NCI-H1930 (cell line): Measurements from ENCODE around the gene APBB2.

ENCODE experiments used
- DNase-seq, 2 experiments: peaks; one replicate each; lab custom pipeline; 2025; lab: John Stamatoyannopoulos, UW

Gene APBB2

DNA sequence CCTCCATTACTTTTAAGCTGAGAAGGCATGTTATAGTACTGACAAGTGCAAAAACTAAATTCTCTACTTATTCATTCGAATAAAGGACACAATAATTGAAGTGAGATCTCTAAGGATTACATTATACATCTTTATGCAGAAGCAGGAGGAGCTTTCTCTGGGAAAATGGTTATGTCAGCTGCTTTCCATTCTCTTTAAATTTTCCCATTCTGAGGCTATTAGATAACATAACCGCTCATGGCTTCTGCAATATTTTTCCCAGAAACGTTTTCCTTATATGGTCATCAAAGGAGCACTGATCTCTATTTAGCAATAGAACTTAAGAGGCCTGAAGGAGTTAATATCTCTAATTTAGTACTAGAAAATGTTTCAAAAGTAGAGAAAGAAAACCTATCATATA is 243.0 kb downstream of the APBB2 start:
- DNase-seq = no peak

DNA sequence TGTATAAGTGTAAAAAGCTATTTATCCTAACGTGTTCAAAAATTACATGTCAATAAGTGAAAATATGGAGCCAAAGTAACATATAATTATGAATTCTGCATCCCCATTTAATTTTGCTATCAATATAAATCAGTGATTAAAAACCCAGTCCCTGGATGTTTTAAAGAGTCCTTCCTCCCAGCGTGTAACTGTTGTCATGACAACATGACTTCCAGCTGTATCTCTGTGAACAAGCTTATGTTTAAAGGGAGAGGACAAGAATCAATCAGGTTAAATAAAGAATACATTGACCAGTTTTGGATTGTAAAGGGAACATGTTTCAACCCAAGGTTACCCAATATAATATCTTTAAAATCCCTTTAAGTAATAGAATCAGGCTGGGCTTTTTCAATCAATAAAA is 244.8 kb downstream of the APBB2 start:
- no peak for DNase-seq

DNA sequence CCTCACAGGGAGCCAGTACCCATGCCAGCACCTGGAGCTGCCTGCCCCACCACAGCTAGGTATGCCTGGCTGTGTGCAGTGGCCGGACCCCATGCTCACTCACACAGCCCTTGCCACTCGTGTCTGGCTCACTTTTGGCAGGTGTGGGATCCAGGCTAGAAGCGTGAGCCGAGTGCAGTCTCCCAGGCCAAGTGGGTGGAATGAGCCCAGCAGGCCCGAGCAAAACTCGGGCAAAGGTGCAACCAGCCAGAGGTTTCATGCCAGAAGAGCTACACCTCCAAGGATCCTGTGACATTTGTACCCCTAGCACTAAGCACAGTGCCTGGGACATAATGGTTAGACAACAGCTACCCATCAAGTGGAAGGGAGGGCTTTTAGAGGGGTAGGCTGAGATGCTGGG is 246.8 kb downstream of the APBB2 start:
- no peak for DNase-seq

DNA sequence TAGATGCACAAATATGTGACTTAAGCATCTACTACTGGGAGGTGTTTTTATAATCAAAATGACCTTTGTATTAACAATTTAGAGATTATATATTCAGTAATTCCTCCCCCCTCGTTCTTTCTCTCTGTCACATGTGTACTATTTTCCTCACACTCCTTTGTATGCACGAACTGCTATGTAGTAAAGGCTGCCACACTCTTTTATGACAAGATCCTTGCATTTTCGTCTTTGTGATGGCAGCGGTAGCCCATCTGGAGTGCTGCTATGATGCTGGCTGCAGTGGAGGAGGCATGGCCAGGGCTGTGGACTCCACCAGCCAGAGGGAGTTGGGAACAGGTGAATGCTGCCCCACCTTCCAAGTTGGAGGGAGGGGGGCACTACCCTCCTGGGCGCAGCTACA is 248.3 kb downstream of the APBB2 start:
- DNase-seq = no peak

DNA sequence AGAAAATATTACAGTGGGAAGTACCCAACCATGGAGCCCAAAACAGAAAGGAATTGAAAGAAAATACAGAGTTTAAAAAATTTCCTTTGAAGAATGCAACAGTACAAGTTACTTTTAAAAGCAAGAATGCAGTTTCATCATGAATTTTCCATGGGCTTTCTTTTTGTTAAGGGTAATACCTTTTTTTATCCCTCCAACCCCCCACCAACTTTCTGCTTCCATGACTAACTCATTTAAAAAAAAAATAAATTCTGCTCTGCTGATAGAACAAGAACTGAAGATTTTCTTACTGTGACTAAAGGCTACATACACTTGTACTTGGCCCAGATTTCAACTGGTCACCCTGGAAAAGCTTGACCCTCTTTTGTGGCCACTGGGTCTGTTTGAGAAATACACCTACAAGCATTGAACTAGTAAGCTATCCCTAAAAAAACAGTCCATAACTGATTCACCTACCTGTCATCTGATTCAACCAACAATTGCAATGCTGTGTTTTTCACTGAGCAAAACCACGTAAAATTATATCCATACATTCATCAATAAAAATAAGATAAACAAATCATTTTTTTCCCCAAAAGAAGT is 250.4 kb downstream of the APBB2 start:
- DNase-seq = no peak

DNA sequence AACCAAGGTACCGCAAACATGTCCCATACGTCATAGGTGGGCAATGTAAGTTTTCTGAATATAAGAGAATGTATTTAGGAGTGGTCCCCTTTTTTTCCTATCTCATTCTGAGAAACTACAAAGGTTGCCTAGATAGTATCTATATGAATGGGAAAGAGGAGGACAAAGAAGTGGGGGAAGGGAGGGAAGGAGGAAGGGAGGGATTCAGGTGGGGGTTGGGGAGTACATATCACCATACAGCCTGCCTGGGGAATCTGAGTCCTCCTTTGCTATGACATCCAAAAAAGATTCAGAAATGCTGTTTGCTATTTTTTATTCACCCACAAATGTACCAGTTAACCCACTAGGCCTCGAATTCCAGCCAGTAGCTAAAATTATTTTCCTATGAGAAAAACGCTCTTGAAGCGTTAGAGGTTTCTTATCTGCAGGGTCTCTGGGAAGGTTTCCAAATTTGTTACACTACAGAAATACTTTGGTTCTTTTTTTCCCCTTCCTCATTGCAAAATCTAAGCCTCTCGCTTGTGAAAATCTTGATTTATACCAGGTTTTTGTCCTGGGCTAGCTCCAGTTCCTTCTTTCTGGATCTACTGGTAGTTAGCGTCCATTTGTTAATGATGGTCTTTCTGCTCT is 251.7 kb downstream of the APBB2 start:
- DNase-seq = no peak

DNA sequence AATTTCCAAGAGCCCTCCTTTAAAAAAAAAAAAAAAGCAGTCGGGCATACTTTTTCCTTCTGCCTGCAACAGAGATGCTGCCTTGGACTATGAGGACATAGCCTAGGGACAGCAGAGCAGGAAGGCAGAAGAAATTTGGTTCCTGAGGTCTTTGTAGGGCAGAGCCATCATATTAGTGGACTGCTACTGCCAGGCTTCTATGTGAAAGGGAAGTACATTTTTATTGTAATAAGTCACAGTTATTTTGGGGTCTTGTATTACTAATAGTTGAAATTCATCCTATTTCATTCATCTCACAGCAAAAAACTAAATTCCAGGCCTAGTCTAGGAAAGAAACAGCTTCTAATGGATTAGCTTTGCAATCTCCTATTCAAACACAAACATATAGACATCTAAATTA is 253.4 kb downstream of the APBB2 start:
- DNase-seq = no peak

DNA sequence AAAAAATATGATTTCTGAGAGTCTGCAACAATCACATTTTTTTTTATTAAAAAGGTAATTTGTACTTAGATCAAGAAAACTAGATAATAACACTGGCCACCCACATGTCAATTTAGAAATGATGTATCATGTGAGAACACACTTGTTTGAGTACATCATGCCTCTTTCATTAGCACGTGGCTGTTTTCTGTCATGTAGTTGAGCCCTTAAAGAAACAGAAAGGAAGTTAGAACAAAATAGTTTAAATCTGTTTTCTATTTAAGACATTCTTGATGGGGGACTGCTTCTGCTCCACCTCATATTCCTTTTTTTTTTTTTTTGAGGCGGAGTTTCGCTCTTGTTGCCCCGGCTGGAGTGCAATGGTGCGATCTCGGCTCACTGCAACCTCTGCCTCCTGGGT is 257.1 kb downstream of the APBB2 start:
- DNase-seq = no peak

DNA sequence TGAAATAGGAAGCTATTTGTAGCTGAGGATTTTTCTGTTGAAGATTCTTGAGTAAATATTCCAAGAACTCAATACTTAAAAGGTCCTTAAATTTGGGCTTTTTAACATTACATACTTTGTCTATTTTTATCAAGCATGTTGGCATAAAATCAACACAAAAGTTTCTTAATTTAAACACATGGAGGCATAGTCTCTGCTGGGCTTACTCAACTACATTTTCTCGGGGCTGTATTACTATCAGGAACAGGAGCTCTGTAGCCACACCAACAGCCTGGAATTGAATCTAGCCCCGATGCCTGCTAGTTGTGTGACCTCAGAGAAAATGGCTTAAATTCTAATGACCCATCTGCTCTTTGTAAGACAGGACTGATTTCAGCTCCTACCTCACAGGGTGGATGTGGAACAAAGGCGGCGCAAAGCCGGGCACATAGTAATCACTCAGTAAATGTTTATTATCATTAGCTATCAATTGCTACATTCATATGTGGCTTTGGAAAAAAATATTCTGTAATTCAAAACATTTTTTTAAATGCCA is 257.6 kb downstream of the APBB2 start:
- no peak for DNase-seq

DNA sequence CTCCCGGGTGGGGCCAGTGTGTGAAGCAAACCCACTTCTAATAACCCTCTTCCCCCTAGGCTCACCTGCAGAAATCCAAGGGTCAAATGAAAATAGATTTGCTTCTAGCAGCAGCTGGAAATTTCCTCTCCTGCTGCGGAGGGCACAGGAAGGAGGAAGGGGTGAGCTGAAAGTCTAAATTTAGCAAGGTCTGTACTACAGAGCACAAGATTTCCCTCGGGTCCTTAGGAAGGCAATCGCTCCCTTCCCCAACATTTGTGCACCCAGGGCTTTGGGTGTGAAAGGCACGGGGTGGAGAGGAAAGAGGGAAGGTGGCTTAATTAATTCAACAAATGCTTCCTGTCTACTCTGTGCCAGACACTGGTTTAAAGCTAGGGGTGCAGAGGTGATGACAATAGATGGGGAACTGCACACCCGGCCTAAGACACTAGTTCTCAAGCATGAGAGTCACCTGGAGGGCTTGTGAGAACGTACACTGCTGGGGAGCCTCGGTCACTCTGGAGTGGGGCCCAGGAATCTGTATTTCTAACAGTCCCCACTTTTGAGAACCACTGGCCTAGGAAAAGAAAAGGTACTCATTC is 260.2 kb downstream of the APBB2 start:
- no peak for DNase-seq

DNA sequence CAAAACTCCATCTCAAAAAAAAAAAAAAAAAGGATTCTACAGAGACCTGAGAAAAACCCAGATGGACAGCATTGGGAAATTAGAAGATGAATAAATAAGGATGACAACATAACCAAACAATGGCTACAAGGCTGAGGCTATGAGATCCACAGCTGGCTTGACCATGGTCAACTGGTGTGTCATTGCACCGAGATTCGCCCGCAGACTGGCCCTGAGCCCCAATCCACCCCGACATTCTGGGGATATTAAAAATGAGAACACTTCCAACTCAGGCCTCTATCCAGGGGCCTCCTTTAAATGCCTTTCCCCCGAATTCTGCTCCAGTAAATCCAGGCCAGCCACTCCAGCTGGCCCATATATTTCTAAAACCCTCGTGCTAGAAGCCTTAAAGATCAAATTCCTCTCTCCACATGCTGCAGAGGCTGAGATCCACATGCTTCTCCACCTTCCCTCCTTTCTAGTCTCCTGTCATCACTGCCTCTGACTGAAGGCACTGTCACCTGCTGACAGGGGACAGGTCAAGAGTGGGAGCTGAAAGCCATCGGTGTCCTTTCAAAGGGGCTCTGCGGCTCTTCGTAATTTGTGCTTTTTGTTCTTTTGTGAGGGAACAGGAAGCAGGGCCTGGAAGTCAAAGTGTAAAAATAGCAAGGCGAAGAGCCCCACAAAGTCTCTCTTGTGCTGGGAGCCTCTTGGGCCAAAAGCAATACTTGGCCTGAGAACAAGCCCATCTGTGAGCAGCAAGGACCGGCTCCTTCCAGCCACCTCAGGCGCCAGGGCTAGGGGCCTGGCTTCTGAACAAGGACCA is 260.9 kb downstream of the APBB2 start:
- no peak for DNase-seq

DNA sequence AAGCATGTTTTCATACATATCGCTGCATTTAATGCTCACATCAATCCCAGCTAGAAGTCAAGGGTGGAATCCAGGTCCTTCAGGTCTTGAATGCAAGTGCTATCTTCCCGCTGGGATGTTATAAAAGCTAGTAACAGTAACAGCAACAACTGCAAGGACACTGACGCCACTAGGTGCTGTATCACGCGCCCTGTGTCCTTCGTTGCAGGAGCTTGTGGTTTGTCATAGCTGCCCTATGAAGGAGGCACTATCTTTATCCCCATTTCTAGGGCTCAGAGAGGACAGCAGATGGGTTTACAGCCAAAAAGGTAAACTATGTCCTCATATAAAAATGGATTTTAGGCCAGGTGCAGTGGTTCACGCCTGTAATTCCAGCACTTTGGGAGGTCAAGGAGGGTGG is 261.7 kb downstream of the APBB2 start:
- DNase-seq = no peak

DNA sequence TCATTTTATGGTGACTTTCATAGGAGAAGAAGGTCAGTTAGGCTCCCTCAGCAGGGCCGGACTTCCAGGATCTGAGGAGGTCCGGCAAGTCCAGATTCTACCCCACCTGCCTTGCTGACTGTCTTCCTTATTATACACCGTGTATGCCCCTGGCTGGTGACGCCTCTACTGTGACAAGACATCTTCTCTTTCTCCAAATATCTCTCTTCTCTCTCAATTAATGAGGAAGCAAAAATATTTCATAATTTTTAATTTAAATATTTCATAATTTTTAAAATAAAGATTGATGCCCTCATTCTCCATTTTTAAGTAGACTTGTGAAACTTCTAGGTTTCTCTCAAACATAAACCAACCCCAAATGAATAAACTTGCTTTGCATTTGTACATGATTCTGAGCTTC is 262.1 kb downstream of the APBB2 start:
- DNase-seq = no peak

DNA sequence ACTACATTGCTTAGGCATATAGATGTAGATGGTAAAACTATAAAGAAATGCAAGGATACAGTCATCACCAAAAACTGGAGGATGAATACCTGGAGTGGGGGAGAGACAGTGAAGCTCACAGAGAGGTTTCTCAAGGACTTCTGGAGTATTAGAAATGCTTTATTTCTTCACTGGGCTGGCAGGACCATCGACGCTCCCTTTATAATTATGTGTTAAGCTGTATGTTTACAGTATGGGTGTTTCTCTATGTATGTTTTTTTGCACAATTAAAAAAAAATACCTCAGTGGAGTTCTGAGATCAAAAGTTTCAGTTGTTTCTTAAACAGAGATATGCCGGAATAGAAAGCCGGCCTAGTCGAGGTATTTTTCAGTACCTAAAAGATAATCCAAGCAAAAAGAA is 263.3 kb downstream of the APBB2 start:
- DNase-seq = no peak

DNA sequence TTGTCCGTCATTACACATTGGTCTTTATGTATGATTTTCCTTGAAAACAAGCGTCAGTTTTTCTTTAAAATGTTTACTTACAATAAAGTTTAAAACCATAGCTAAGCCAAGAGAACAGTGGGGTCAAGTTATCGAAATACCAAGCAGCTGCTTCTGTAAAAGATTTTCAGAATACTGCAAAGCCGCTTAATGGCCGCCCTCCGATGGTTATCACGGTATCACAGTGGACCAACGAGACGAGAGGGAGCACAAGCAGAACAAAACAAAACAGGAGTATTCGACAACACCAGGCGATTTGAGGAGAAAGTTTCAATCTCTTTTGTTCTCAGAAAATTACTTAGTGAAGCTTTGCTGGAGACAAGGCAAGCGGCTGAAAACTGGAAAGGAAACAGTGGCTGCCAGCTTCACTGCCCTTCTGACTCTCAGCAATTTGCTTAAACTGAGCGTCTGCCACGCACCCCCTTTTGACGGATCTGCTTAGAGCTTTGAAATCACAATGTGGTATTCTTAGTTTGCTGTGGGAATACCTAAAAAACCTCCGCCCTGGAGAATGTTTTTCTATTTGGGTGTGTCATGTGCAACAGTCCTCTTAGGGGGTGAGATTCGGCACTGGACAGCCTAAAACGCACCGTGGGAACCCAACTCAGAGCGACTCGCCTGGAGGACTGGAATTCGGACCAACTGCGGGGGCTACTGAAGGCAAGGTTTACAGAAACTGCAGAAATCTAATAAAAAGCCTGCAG is 264.8 kb downstream of the APBB2 start:
- no peak for DNase-seq

DNA sequence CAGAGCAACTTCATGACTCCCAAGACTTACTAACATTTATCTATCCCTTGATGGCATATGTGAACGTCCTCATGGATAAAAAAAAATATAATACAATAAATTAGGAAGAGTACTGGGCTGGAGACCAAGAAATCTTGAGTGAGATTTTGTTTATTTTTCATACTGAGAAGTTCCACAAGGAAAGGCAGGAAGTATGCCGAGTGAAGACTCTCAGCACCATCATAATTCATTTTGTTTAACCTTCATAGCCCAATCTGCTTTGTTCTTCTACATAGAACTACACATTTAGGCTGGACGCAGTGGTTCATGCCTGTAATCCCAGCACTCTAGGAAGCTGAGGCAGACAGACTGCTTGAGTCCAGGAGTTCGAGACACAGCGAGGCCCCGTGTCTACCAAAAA is 266.3 kb downstream of the APBB2 start:
- no peak for DNase-seq

DNA sequence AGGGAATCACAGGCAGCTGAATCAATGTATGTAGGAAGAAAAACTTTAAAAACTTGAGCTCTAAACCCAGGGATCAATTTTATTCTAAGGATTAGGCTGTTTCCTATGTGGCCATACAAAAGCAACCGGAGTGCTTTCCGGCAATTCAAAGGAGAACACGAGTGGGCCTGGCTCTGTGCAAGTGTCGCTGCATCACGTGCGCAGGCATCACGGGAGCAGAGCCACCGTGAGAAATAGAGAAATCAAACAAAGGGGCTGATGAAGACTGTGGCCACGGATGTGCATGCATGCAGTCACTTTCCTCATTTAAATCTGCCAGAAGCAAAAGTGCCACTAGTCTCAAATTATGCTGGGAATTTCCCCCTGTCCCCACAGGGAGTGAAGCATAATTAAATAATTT is 267.7 kb downstream of the APBB2 start:
- DNase-seq = no peak

DNA sequence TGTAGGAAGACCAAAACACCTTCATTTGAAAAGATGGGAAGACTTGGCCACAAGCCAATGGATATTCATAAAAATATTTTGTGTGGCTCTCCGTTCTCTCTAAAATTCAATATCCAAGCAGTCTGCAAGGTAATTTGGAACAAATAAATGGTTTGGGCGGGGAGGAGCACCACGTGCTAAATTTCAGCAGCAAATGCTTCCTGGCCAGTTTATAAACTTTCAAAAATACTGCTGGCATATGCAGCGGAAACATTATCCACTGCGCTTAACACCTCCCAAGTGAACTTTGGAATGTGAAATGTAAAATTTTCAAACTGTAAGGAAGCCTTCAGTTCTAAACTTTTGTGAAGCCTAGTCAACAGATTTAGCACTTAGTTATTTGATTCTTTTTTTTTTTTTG is 273.6 kb downstream of the APBB2 start:
- no peak for DNase-seq

DNA sequence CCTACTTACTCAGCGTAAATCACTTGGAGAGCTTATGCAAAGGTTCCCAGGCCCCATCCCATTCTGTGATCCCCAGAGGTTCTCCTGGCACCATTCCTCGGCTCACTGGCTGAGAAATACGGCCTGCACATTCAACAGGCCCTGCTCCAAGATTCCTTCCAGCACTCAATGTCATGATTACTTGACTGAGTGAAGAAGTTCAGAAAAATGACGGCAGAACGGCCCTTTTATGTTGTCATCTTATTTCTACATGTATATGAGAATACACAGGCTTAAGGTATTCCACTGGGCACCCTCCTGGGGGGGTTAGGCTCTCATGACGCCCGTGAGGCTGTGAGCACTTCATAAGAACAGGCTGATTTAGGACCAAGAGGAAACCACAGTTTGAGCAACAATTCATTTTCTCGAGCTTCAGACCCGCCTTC is 274.0 kb downstream of the APBB2 start:
- no peak for DNase-seq

DNA sequence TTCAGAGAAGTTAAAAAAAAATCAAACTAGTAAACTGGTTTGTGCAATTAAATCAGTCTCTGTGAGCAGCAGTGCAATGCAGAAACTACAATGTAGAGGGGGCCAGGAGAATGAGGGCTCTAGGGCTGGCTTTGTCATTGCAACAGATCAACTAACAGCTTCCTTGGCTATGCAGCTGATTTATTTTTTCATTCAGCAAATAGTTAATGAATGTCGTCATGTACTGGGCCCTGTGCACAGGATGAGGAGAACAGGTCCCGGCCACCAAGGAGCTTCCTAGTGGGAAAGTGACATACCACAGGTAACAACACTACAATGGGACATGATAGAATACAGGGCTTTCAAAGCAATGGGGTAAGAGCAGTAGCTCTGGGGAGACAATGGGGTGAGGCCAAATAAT is 274.5 kb downstream of the APBB2 start:
- DNase-seq = no peak

DNA sequence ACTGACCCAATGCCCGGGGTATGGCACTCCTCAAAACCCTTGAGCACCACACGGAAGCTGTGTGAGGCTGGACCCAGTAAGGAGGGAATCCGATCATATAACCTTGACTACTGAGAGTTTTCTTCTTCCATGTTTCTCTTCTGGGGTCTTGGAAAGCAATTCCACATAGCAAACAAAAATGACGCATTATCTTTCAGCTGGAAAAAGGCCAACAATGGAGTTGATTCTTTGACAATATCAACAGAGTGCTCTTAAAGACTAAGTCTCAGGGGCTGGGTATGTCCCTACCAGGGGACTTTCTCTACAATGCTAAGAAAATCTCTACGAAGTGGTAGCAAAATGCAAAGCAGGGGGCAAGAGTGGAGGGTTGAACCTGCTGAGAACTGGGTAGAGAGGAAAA is 276.0 kb downstream of the APBB2 start:
- DNase-seq = no peak

DNA sequence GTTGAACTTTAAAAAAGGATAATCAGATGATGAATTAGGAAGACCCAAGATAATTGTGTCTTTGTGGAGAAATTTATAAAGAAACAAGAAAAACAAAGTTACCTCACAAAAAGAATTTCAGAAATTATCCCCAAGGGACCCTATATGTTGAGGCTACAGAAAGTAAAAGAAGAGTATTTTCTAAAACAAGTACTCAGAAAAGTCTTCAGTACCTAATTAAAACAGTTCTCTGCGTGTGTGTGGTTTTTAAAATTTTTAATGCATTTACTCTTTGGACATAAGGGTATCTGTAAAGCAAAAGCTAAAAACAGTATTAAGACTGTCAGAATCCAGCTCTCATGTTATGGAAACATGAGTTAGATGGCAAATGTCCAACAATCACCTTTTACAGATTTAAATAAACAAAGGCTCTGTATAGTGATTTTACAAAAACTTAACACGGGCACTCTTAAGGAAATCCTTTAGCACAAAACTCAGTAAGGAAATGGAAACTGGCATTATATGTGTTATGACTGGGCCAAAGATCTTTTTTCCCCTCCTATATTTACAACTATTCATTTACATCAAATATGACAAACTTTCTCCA is 277.1 kb downstream of the APBB2 start:
- DNase-seq = no peak
